Effector CD8-positive, alpha-beta T cell (primary cell): ENCODE data around the gene COL4A2.
"Not testable (repeated sequence)": the region's sequence is repeated elsewhere in the genome, so short reads cannot be mapped to it uniquely, and the experiment has no call there.

Source experiments
- DNase-seq: peaks from one replicate; lab custom pipeline; 2025; lab: John Stamatoyannopoulos, UW

The COL4A2 gene

DNA sequence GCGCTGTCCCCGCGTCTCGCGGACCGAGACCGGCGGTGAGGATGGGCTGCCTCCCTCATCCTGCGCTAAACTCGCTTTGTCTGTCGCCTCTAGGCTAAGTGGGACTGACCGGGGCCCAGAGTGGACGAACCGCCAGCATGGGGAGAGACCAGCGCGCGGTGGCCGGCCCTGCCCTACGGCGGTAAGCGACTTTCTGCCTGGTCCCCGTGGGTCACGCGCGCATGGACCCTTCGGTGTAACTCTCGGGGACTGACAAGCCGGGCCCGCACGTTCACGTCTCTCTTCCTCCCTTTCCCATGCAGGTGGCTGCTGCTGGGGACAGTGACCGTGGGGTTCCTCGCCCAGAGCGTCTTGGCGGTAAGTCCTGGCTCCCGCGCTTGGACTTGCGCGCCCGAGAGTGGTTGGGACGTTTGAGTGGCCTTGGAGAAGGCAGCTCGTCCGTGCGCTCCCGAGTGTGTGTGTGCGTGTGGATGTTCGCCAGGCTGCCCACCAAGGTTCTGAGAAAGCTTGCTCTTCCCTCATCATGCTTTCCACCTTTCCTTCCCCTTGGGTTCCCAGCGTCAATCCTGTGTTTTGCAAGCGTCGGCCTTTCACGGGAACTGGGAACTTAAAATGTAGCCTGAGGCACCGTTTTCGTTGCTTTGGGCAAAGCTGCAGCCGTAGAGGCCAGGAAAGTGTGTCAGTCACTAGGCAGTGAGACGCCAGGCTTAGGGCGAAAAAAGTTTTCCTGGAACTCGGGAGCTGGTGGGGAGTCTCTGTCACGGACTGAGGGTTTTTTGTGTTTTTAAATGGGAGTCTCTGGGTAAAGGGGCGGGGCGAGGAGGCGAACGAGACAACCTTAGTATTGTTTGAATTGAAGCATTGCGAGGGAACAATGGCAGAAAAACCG, 927 bp downstream of the COL4A2 start:
- DNase-seq: no peak

GRCh38 chr13:110308656-110309359, 1.7 kb downstream of the COL4A2 start:
- no peak for DNase-seq

- DNase-seq: no peak
These were observed 2.8 kb downstream of the COL4A2 start for GRCh38 chr13:110309661-110310524.

DNA sequence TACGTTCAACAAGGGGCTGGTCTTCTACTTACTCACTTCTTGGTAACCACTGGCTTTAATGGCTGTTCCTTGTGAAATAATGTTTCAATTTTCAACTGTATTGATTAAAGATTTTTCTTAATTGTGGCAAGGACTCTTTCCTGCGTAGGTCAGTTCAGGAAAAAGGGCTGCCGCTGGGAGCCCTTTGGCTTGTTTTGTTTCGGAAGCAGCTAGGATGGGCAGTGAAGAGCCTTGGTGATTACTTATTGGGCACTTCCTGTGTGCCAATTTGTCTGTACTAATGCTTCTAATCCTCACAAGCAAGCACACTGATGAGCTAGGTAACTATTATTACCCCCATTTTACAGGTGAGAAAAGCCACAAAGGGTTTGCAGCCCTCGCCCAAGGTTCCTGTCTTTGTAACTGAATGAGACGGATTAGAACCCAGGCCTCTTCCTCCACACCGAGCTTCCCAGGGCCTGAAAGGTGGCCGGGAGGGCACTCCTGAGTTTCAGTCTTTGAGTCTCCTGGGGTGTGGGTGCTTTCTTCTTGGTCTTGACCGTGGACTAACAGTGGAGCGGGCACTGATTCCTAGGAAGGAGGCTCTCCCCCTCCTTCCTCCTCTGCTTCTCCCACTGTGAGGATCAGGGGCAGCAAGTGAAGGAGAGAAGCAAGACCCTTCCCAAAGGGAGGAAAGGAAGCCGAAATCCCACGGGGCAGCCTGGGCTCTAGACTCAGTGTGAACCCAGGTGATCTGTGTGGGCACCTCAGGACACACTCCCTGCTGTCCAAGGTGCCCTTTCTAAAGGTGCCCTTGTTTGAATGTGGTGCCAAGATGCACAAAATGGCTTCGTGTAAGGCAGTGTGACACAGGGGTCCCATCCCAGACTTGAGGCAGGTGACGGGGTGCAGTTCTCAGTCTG, 3.7 kb downstream of the COL4A2 start:
- no peak for DNase-seq

DNA sequence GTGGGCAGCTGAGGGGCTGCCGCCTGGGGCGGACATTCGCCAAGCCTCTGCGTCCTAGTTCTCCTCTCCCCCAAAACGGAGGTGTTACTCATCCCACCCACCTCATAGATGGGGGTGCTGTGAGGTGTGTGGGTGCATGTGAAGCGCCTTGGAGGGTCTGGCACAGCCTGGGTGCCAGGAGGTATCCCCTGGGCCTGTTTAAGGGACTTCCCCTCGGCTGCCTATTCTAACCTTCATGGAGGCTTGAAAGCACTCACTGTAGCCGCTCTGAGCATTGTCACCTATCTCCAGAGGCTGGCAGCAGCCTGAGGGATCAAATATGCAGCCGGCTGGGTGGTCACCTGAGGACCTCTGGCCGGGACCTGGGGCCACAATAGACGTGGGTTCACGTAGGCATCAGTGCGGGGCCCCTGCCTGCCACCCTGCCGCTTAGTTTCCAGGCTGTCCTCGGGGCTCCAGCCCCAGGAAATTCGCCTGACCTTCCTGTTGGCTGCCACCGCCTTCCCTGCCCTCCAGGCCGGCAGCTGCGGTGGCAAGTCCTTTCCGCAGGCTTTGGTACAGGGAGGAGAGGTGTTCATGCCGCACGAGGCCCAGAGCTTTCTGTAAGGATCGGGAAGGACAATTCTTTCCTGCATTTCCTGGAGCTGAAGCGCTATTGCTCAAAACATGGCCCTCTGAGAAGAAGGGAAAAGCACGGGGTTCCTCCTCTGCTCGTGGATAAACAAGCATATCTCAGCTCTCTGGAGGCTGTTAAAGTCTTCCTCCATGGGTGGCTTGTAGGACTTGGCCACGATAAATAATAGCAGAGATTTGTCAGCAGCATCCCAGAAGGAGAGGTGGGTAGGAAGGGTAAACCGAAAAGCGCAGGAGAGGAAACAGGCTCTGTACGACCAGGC, 4.6 kb downstream of the COL4A2 start:
- no peak for DNase-seq

- no peak for DNase-seq
These were observed 5.4 kb downstream of the COL4A2 start for GRCh38 chr13:110312339-110313031.

GRCh38 chr13:110313261-110313660, 6.2 kb downstream of the COL4A2 start:
- not testable (repeated sequence) for DNase-seq

- DNase-seq: not testable (repeated sequence)
These were observed 6.6 kb downstream of the COL4A2 start for GRCh38 chr13:110313733-110314132.

- no peak for DNase-seq
These were observed 7.6 kb downstream of the COL4A2 start for GRCh38 chr13:110314516-110315245.

DNA sequence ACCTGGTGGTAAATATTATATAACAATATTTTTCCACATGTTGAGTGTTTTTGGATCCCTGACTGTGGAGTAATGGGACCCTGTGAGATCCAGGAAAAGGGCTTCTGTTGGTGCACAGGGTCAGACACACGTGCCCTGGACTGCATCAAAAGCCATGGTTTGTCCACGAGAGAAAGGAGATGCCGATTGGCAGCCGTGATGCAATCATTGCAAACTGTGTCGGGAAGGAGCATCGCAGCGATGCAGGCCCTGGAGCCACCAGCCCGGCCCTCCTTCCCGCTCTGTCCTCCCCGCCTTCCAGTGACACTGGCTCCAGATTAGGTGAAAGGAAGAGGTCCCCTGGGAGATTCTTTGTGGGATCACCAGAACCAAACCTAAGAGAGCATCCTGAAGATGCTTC, 9.1 kb downstream of the COL4A2 start:
- DNase-seq: no peak

GRCh38 chr13:110317093-110317492, 10.0 kb downstream of the COL4A2 start:
- no peak for DNase-seq

DNA sequence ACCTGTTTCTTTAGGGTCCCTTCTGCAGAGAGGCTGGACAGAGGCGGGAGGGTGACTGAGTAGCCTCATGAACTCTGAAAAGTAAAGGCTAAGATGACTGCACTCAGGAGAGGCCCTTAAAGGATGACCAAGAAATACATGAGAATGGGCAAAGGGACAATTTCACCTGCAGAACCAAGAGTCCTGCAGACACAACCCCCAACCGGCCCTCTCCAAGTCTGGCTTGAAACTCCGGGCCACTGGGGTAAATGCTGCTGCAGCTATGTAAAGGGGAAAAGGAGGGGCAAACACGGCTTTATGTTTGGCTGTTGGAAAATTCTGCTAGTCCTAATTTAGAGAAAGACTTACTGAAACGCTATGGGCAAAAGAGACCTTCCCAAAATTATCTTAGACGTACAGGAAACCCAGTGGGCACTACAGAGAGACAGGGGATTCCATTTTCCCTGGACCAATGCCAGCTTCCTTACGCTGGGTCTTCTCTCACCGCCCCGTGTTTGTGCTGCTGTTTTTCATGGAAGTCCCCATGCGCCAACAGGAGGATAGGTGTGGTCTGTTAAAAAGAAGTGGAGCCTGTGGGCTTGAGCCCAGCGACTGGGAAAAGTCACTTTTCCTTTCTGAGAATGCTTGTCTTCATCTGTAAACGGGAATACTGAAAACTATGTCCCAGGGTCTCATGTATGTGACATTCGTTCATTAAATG, 10.6 kb downstream of the COL4A2 start:
- DNase-seq: no peak

DNA sequence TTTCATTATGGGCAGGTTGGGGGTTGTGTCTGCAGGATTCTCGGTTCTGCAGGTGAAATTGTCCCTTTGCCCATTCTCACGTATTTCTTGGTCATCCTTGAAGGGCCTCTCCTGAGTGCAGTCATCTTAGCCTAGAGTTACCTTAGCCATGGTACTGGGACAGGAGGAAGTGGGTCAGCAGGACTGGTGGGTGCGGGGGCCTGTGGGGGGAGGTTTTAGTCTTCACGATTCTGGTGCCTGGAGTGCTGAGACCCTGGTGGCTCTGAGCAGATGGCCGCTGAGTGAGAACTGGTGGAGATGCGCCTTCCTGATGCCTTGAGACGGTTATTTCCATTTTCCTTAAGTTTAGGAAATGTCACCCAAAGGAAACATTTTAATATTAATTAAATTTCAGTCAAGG, 11.8 kb downstream of the COL4A2 start:
- no peak for DNase-seq

DNA sequence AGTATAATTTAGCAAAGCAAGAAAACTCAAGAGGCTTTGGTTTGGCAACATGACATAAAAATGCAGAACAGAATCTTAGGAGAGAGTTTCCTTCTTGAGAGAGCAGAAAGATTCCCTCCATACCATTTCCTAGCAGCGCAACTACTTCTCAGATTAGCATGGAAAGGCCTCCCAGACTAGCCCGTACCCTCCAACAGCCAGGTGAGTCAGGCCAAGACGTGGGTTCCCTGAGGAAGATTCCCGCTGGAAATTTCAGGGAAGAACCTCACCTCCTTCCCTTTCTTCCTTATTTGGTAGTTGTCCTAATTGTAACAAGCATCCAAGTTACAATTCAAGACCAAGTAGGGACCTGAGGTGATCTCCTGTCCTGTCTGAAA, 12.3 kb downstream of the COL4A2 start:
- no peak for DNase-seq

- DNase-seq: no peak
These were observed 12.9 kb downstream of the COL4A2 start for GRCh38 chr13:110319774-110320509.

GRCh38 chr13:110320645-110321044, 13.6 kb downstream of the COL4A2 start:
- DNase-seq: no peak

- not testable (repeated sequence) for DNase-seq
These were observed 14.5 kb downstream of the COL4A2 start for GRCh38 chr13:110321573-110321972.
